ENCODE data around the gene MESP1. TPM values are rescaled to one million over a fixed set of nuclear protein-coding genes. Genes with fewer than 3 reads are reported as not detected.

The MESP1 gene
- total RNA-seq, 1 donor from 2014 or later, result 2.7 TPM

GRCh38 chr15:89775815-89776214 lies 24.8 kb upstream of the MESP1 start:
- DNase-seq (ENCODE audit: extremely low spot score in 2 of 2), result no peak
- Histone ChIP-seq H3K9me3 (no peaks in the 10 kb centered on the region), H3K36me3 (no peaks in the 10 kb centered on the region), H3K27me3 (no peaks in the 10 kb centered on the region), H3K4me3 (peak overlapping the region; percentile 32 to 36), H3K4me1 (peaks cover 14% of the 10 kb centered on the region), H3K27ac (peak overlapping the region; percentile 64)
- intact Hi-C loops (cut with DNase I), result no loop called here
- no peak for TF ChIP-seq POLR2AphosphoS5 (IDR thresholded peaks at IDR 0.05; ENCODE audit: insufficient read depth in 1 of 2, low read depth in 1 of 2)
- TF ChIP-seq, protein P1, sequence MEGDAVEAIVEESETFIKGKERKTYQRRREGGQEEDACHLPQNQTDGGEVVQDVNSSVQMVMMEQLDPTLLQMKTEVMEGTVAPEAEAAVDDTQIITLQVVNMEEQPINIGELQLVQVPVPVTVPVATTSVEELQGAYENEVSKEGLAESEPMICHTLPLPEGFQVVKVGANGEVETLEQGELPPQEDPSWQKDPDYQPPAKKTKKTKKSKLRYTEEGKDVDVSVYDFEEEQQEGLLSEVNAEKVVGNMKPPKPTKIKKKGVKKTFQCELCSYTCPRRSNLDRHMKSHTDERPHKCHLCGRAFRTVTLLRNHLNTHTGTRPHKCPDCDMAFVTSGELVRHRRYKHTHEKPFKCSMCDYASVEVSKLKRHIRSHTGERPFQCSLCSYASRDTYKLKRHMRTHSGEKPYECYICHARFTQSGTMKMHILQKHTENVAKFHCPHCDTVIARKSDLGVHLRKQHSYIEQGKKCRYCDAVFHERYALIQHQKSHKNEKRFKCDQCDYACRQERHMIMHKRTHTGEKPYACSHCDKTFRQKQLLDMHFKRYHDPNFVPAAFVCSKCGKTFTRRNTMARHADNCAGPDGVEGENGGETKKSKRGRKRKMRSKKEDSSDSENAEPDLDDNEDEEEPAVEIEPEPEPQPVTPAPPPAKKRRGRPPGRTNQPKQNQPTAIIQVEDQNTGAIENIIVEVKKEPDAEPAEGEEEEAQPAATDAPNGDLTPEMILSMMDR (IDR thresholded peaks at IDR 0.05), result no peak
- TF ChIP-seq POLR2A (IDR thresholded peaks at IDR 0.05), result no peak

- Histone ChIP-seq H3K9me3 (no peaks in the 10 kb centered on the region), H3K4me1 (peaks cover 13% of the 10 kb centered on the region), H3K36me3 (no peaks in the 10 kb centered on the region), H3K27me3 (no peaks in the 10 kb centered on the region), H3K4me3 (no peak overlapping the region), H3K27ac (peak overlapping the region; percentile 22)
- intact Hi-C loops (cut with DNase I), result no loop called here
- no peak for DNase-seq (ENCODE audit: extremely low spot score in 2 of 2)
- TF ChIP-seq POLR2AphosphoS5 (IDR thresholded peaks at IDR 0.05; ENCODE audit: insufficient read depth in 1 of 2, low read depth in 1 of 2), result peak in 1 of 2 donors; percentile 42
- TF ChIP-seq, protein P1 (IDR thresholded peaks at IDR 0.05), result no peak
These were observed 23.4 kb upstream of the MESP1 start for GRCh38 chr15:89774492-89774891.

GRCh38 chr15:89772932-89773583 lies 22.0 kb upstream of the MESP1 start:
- intact Hi-C loops (cut with DNase I), result no loop called here
- Histone ChIP-seq H3K36me3 (no peaks in the 10 kb centered on the region), H3K27ac (no peak overlapping the region), H3K27me3 (no peaks in the 10 kb centered on the region), H3K4me1 (peaks cover 11% of the 10 kb centered on the region), H3K9me3 (no peaks in the 10 kb centered on the region), H3K4me3 (no peak overlapping the region)
- no peak for DNase-seq (ENCODE audit: extremely low spot score in 2 of 2)
- no peak for TF ChIP-seq POLR2AphosphoS5 (IDR thresholded peaks at IDR 0.05; ENCODE audit: insufficient read depth in 1 of 2, low read depth in 1 of 2)
- TF ChIP-seq POLR2A (IDR thresholded peaks at IDR 0.05), result no peak
- TF ChIP-seq, protein P1 (IDR thresholded peaks at IDR 0.05), result no peak

DNA sequence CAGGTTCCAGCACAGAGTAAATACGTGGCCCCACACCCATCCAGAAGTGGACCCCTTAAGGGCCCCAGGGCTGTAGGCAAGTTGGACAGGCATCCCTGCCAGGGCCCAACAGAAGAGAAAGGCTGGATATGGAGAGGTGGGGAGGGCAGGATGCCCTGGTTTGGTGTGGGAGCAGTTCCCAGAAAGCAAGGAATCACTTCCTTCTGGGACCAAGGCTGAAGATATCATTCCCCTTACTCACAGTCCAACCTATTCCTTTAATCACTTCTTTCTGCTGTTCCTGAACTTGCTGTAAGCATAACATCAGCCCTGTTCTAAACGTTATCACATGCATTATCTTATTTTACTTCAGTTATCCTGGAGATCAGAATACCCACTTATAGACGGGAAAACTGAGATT lies 19.0 kb upstream of the MESP1 start:
- no peak for DNase-seq (ENCODE audit: extremely low spot score in 2 of 2)
- H3K9me3 ChIP-seq, result no peaks in the 10 kb centered on the region
- TF ChIP-seq POLR2A (IDR thresholded peaks at IDR 0.05) (no peak), POLR2AphosphoS5 (IDR thresholded peaks at IDR 0.05; ENCODE audit: insufficient read depth in 1 of 2, low read depth in 1 of 2) (no peak)
- TF ChIP-seq, protein P1 (IDR thresholded peaks at IDR 0.05), result no peak
- no peaks in the 10 kb centered on the region for H3K27me3 ChIP-seq
- no peak overlapping the region for H3K27ac ChIP-seq
- H3K4me3 ChIP-seq, result no peak overlapping the region
- H3K4me1 ChIP-seq, result peaks cover 10% of the 10 kb centered on the region
- intact Hi-C loops (cut with DNase I), result no loop called here
- H3K36me3 ChIP-seq, result no peaks in the 10 kb centered on the region

GRCh38 chr15:89769366-89769765 lies 18.3 kb upstream of the MESP1 start:
- no peak for DNase-seq (ENCODE audit: extremely low spot score in 2 of 2)
- Histone ChIP-seq H3K27me3 (no peaks in the 10 kb centered on the region), H3K4me3 (no peak overlapping the region), H3K27ac (no peak overlapping the region), H3K4me1 (peaks cover 10% of the 10 kb centered on the region), H3K36me3 (no peaks in the 10 kb centered on the region), H3K9me3 (no peaks in the 10 kb centered on the region)
- TF ChIP-seq POLR2AphosphoS5 (IDR thresholded peaks at IDR 0.05; ENCODE audit: insufficient read depth in 1 of 2, low read depth in 1 of 2), result no peak
- no peak for TF ChIP-seq POLR2A (IDR thresholded peaks at IDR 0.05)
- TF ChIP-seq, protein P1 (IDR thresholded peaks at IDR 0.05), result no peak
- intact Hi-C loops (cut with DNase I), result no loop called here
